Astrocyte (in vitro differentiated cells and primary cell): Measurements from ENCODE around the gene MCL1. TPM values are rescaled to one million over a fixed set of nuclear protein-coding genes. Genes with fewer than 3 reads are reported as not detected.

ENCODE experiments used
- DNase-seq: peaks from one replicate; pipeline ENCODE4 v3.0.0-alpha.2; 2010; ENCODE audit warnings: low read depth
- FAIRE-seq: peaks from 2 replicates; lab custom pipeline; 2011; peaks lifted over from hg19 to GRCh38; lab: Jason Lieb, UNC
- H2AFZ ChIP-seq: 2 replicates; pipeline ENCODE4 v1.6.0; 2012; ENCODE audit warnings: low read depth, low read length, inconsistent platforms
- H3K27ac ChIP-seq: 2 replicates; pipeline ENCODE4 v1.5.1; 2011; ENCODE audit warnings: low read depth, low read length, inconsistent platforms
- H3K27me3 ChIP-seq: 2 replicates; pipeline ENCODE4 v1.6.0; 2011; ENCODE audit warnings: low read length, inconsistent platforms; ENCODE audit not compliant: insufficient read depth
- H3K36me3 ChIP-seq: 2 replicates; pipeline ENCODE4 v1.5.1; 2011; ENCODE audit warnings: low read length, inconsistent platforms; ENCODE audit not compliant: insufficient read depth
- H3K4me1 ChIP-seq: 2 replicates; pipeline ENCODE4 v1.5.1; 2011; ENCODE audit warnings: low read length, inconsistent platforms; ENCODE audit not compliant: insufficient read depth
- H3K4me2 ChIP-seq: 2 replicates; pipeline ENCODE4 v1.6.0; 2012; ENCODE audit warnings: low read length, inconsistent platforms
- H3K4me3 ChIP-seq: 2 replicates; pipeline ENCODE4 v1.5.1; 2011; ENCODE audit warnings: low read depth, mild to moderate bottlenecking, low read length, inconsistent platforms; ENCODE audit not compliant: insufficient read depth
- H3K79me2 ChIP-seq: 2 replicates; pipeline ENCODE4 v1.6.0; 2012; ENCODE audit warnings: mild to moderate bottlenecking, low read length, inconsistent platforms; ENCODE audit not compliant: insufficient read depth
- H3K9ac ChIP-seq: 2 replicates; pipeline ENCODE4 v1.6.0; 2012; ENCODE audit warnings: mild to moderate bottlenecking, low read length, inconsistent platforms
- H3K9me3 ChIP-seq: 2 replicates; pipeline ENCODE4 v1.5.1; 2012; ENCODE audit warnings: low read depth, mild to moderate bottlenecking, low read length, inconsistent platforms; ENCODE audit not compliant: insufficient read depth
- H4K20me1 ChIP-seq: 2 replicates; pipeline ENCODE4 v1.6.0; 2012; ENCODE audit warnings: low read length, inconsistent platforms; ENCODE audit not compliant: insufficient read depth
- H3K27ac Mint-ChIP-seq: one replicate; pipeline ENCODE4 v1.8.0; 2021; ENCODE audit warnings: mild to moderate bottlenecking, mixed read lengths; ENCODE audit not compliant: unreplicated experiment
- H3K27me3 Mint-ChIP-seq: one replicate; pipeline ENCODE4 v1.8.0; 2021; ENCODE audit warnings: low read depth, mixed read lengths; ENCODE audit not compliant: unreplicated experiment
- H3K36me3 Mint-ChIP-seq: one replicate; pipeline ENCODE4 v1.8.0; 2021; ENCODE audit warnings: low read depth, mixed read lengths; ENCODE audit not compliant: unreplicated experiment
- H3K4me1 Mint-ChIP-seq: one replicate; pipeline ENCODE4 v1.8.0; 2021; ENCODE audit warnings: low read depth, mixed read lengths; ENCODE audit not compliant: unreplicated experiment
- H3K4me3 Mint-ChIP-seq: one replicate; pipeline ENCODE4 v1.8.0; 2021; ENCODE audit warnings: mild to moderate bottlenecking, moderate library complexity, mixed read lengths; ENCODE audit not compliant: unreplicated experiment
- H3K9me3 Mint-ChIP-seq: one replicate; pipeline ENCODE4 v1.8.0; 2021; ENCODE audit warnings: mild to moderate bottlenecking, mixed read lengths; ENCODE audit not compliant: unreplicated experiment
- CTCF ChIP-seq: IDR thresholded peaks from 2 replicates; pipeline ENCODE4 v1.5.1; 2011; ENCODE audit warnings: low read depth, mild to moderate bottlenecking, inconsistent platforms, low read length, moderate library complexity; ENCODE audit not compliant: insufficient read depth
- EZH2 ChIP-seq: IDR thresholded peaks from 2 replicates; pipeline ENCODE4 v1.6.1; 2012; ENCODE audit warnings: mild to moderate bottlenecking, low read length, inconsistent platforms; ENCODE audit not compliant: insufficient read depth
- total RNA-seq: library from RNA; stranded (reverse); gene quantifications from 2 replicates; pipeline ENCODE4 v1.2.1, GENCODE V29; 2021

MCL1 gene
- total RNA-seq, 1 donor from 2014 or later, result 210 TPM

GRCh38 chr1:150544204-150544603 is 35.2 kb downstream of the MCL1 start:
- H3K27me3 ChIP-seq, result no peaks in the 10 kb centered on the region
- no peak overlapping the region for H3K27ac Mint-ChIP-seq
- no peak for TF ChIP-seq CTCF
- no peak for TF ChIP-seq EZH2
- H3K36me3 Mint-ChIP-seq, result no peaks in the 10 kb centered on the region
- FAIRE-seq, result no peak
- DNase-seq, result no peak
- no peak overlapping the region for H3K4me2 ChIP-seq
- no peaks in the 10 kb centered on the region for H3K79me2 ChIP-seq
- no peak overlapping the region for H3K27ac ChIP-seq
- H3K9ac ChIP-seq, result no peak overlapping the region
- H3K27me3 Mint-ChIP-seq, result no peaks in the 10 kb centered on the region
- H3K4me1 Mint-ChIP-seq, result no peaks in the 10 kb centered on the region
- H4K20me1 ChIP-seq, result no peaks in the 10 kb centered on the region
- H2AFZ ChIP-seq, result no peak overlapping the region
- H3K9me3 ChIP-seq, result no peaks in the 10 kb centered on the region
- no peaks in the 10 kb centered on the region for H3K4me1 ChIP-seq
- no peaks in the 10 kb centered on the region for H3K9me3 Mint-ChIP-seq
- H3K4me3 Mint-ChIP-seq, result no peak overlapping the region
- H3K4me3 ChIP-seq, result no peak overlapping the region
- H3K36me3 ChIP-seq, result no peaks in the 10 kb centered on the region

GRCh38 chr1:150543500-150544143 is 35.8 kb downstream of the MCL1 start:
- TF ChIP-seq CTCF, result no peak
- H3K27me3 ChIP-seq, result no peaks in the 10 kb centered on the region
- no peak overlapping the region for H2AFZ ChIP-seq
- no peaks in the 10 kb centered on the region for H3K27me3 Mint-ChIP-seq
- DNase-seq, result no peak
- peak overlapping the region; percentile 58 for H3K27ac Mint-ChIP-seq
- no peaks in the 10 kb centered on the region for H3K9me3 Mint-ChIP-seq
- no peaks in the 10 kb centered on the region for H3K79me2 ChIP-seq
- peaks cover 4% of the 10 kb centered on the region for H3K4me1 ChIP-seq
- no peaks in the 10 kb centered on the region for H3K36me3 ChIP-seq
- H3K4me2 ChIP-seq, result no peak overlapping the region
- H3K9ac ChIP-seq, result no peak overlapping the region
- H3K4me3 ChIP-seq, result no peak overlapping the region
- H3K36me3 Mint-ChIP-seq, result no peaks in the 10 kb centered on the region
- H3K9me3 ChIP-seq, result no peaks in the 10 kb centered on the region
- no peaks in the 10 kb centered on the region for H4K20me1 ChIP-seq
- H3K4me3 Mint-ChIP-seq, result no peak overlapping the region
- peaks cover 4% of the 10 kb centered on the region for H3K4me1 Mint-ChIP-seq
- no peak overlapping the region for H3K27ac ChIP-seq
- FAIRE-seq, result no peak
